GM18502 (cell line): ENCODE measurements around the gene PCDHGB5.
"Not testable (repeated sequence)": the region's sequence is repeated elsewhere in the genome, so short reads cannot be mapped to it uniquely, and the experiment has no call there.

ENCODE experiments used
- ATAC-seq: cut with Tn5 transposase; IDR thresholded peaks from one replicate; pipeline ENCODE4 v1.9.1; 2021; ENCODE audit warnings: mild to moderate bottlenecking; ENCODE audit not compliant: unreplicated experiment, poor library complexity

Gene PCDHGB5

GRCh38 chr5:141375444-141376155, 22.1 kb upstream of the PCDHGB5 start:
- ATAC-seq, result not testable (repeated sequence)

GRCh38 chr5:141382469-141383294, 15.1 kb upstream of the PCDHGB5 start, which contains the start of gene PCDHGA7:
PCDHGA7 (plus strand) TSS chr5:141382742; CDS start chr5:141382900, 158 bp downstream.
- ATAC-seq, result no peak

GRCh38 chr5:141383345-141383744, 14.4 kb upstream of the PCDHGB5 start:
- ATAC-seq, result no peak

DNA sequence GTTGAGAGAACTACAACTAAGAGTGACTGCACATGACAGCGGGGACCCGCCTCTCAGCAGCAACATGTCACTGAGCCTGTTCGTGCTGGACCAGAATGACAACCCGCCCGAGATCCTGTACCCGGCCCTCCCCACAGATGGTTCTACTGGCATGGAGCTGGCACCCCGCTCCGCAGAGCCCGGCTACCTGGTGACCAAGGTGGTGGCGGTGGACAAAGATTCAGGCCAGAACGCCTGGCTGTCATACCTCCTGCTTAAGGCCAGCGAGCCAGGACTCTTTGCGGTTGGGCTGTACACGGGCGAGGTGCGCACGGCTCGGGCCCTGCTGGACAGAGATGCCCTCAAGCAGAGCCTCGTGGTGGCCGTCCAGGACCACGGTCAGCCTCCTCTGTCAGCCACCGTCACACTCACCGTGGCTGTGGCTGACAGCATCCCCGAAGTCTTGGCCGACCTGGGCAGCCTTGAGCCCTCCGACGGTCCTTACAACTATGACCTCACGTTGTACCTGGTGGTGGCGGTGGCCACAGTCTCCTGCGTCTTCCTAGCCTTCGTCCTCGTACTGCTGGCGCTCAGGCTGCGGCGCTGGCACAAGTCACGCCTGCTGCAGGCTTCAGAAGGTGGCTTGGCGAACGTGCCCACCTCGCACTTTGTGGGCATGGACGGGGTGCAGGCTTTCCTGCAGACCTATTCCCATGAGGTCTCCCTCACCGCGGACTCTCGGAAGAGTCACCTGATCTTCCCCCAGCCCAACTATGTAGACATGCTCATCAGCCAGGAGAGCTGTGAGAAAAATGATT, 13.1 kb upstream of the PCDHGB5 start:
- ATAC-seq, result no peak

- ATAC-seq, result peak; percentile 97
These were observed 10.0 kb upstream of the PCDHGB5 start, which contains the start of gene PCDHGB4 for GRCh38 chr5:141387557-141388311. PCDHGB4 (plus strand) TSS chr5:141387698; CDS start chr5:141387885, 187 bp downstream.

DNA sequence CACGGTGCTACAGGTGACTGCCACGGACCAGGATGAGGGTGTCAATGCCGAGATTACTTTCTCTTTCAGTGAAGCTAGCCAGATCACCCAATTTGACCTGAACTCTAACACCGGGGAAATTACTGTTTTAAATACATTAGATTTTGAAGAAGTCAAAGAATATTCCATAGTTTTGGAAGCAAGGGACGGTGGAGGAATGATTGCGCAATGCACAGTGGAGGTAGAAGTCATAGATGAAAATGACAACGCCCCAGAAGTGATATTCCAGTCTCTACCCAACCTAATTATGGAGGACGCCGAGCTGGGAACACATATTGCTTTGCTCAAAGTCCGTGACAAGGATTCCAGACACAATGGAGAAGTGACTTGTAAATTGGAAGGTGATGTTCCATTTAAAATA, 9.1 kb upstream of the PCDHGB5 start:
- no peak for ATAC-seq

- ATAC-seq, result no peak
These were observed 8.3 kb upstream of the PCDHGB5 start for GRCh38 chr5:141389153-141390042.

GRCh38 chr5:141392429-141393198, 5.1 kb upstream of the PCDHGB5 start, which contains the start of gene PCDHGA8:
PCDHGA8 (plus strand) TSS chr5:141392633; CDS start chr5:141392814, 181 bp downstream.
- ATAC-seq, result no peak

DNA sequence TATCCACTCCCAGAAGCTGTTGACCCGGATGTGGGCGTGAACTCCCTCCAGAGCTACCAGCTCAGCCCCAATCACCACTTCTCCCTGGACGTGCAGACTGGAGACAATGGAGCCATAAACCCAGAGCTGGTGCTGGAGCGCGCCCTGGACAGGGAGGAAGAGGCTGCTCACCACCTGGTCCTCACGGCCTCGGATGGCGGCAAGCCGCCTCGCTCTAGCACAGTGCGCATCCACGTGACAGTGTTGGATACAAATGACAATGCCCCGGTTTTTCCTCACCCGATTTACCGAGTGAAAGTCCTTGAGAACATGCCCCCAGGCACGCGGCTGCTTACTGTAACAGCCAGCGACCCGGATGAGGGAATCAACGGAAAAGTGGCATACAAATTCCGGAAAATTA, 4.5 kb upstream of the PCDHGB5 start:
- no peak for ATAC-seq

DNA sequence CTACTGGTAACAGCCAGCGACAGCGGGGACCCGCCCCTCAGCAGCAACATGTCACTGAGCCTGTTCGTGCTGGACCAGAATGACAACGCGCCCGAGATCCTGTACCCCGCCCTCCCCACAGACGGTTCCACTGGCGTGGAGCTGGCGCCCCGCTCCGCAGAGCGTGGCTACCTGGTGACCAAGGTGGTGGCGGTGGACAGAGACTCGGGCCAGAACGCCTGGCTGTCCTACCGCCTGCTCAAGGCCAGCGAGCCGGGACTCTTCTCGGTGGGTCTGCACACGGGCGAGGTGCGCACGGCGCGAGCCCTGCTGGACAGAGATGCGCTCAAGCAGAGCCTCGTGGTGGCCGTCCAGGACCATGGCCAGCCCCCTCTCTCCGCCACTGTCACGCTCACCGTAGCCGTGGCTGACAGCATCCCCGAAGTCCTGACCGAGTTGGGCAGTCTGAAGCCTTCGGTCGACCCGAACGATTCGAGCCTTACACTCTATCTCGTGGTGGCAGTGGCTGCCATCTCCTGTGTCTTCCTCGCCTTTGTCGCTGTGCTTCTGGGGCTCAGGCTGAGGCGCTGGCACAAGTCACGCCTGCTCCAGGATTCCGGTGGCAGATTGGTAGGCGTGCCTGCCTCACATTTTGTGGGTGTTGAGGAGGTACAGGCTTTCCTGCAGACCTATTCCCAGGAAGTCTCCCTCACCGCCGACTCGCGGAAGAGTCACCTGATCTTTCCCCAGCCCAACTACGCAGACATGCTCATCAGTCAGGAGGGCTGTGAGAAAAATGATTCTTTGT, 3.2 kb upstream of the PCDHGB5 start:
- ATAC-seq, result not testable (repeated sequence)

DNA sequence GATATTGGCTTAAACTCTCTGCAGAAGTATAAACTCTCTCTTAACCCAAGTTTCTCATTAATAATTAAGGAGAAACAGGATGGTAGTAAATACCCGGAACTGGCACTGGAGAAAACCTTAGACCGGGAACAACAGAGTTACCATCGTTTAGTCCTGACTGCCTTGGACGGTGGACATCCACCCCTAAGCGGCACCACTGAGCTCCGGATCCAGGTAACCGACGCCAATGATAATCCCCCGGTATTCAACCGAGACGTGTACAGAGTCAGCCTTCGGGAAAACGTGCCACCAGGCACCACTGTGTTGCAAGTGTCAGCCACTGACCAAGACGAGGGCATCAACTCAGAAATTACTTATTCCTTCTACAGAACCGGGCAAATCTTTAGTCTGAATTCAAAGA, 861 bp downstream of the PCDHGB5 start:
- ATAC-seq, result no peak

DNA sequence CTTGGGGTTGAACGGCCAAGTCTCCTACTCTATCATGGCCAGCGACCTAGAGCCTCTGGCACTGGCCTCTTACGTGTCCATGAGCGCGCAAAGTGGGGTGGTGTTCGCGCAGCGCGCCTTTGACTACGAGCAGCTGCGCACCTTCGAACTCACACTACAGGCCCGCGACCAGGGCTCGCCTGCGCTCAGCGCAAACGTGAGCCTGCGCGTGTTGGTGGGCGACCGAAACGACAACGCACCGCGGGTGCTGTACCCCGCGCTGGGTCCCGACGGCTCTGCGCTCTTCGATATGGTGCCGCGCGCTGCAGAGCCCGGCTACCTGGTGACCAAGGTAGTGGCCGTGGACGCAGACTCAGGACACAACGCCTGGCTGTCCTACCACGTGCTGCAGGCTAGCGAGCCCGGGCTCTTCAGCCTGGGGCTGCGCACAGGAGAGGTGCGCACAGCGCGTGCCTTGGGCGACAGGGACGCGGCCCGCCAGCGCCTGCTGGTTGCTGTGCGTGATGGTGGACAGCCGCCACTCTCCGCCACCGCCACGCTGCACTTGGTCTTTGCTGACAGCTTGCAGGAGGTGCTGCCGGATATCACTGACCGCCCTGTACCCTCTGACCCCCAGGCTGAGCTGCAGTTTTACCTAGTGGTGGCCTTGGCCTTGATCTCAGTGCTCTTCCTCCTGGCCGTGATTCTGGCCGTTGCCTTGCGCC, 2.0 kb downstream of the PCDHGB5 start:
- ATAC-seq, result no peak

DNA sequence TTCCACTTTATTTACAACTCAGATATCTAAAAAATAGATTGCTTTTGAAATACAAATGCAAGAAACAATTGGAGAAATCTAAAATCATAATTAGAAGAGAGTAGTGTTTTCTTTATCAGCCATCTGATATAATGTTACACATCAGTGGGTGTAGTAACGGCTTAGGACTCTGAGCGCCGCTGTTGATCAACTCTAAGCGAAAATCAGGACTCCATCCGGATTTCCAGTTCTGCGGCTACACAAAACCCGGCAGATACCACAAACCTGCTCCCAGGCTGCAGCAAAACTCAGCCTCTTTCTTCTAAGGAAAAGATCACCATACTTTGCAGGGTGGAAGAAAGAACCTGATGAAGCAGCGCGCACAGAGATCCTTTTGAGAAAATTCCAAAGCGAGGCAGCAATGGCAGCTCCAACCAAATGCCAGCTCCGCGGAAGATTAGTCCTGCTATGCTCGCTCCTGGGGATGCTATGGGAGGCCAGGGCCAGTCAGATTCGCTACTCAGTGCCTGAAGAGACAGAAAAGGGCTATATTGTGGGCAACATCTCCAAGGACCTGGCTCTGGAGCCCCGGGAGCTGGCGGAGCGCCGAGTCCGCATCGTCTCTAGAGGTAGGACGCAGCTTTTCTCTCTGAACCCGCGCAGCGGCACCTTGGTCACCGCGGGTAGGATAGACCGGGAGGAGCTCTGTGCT, 5.0 kb downstream of the PCDHGB5 start, which contains the start of gene PCDHGA9:
Gene PCDHGA9 (plus strand): TSS at position 226 of the 691 bp plus-strand sequence. CDS start 175 bp downstream, at position 401.
- ATAC-seq, result no peak

DNA sequence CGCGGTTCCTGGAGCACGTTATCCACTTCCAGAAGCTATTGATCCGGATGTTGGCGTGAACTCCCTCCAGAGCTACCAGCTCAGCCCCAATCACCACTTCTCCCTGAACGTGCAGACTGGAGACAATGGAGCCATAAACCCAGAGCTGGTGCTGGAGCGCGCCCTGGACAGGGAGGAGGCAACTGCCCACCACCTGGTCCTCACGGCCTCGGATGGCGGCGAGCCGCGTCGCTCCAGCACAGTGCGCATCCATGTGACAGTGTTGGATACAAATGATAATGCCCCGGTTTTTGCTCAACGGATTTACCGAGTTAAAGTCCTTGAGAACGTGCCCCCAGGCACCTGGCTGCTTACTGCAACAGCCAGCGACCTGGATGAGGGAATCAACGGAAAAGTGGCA, 5.6 kb downstream of the PCDHGB5 start:
- no peak for ATAC-seq

GRCh38 chr5:141407790-141408505, 10.2 kb downstream of the PCDHGB5 start, which contains the start of gene PCDHGB6:
PCDHGB6 (plus strand) TSS chr5:141408021; CDS start chr5:141408203, 182 bp downstream.
- peak; percentile 86 for ATAC-seq
